ENCODE results near the gene LTBP1. TPM values are rescaled to one million over a fixed set of nuclear protein-coding genes. Genes with fewer than 3 reads are reported as not detected.

The LTBP1 gene
- total RNA-seq, 4 donors from 2014 or later, result 5.1 to 12.9 (median 10.7) TPM

- TF ChIP-seq POLR2A (IDR thresholded peaks at IDR 0.05) (no peak), CTCF (IDR thresholded peaks at IDR 0.05) (no peak)
- Histone ChIP-seq H3K27me3 (no peaks in the 10 kb centered on the region), H3K36me3 (no peaks in the 10 kb centered on the region), H3K4me3 (replicated peaks in 1 of 3) (no peak overlapping the region), H3K4me1 (no peaks in the 10 kb centered on the region), H3K27ac (no peak overlapping the region), H3K9me3 (no peaks in the 10 kb centered on the region)
- intact Hi-C loops (cut with DNase I), result no loop called here
- 96 to 97% methylated on average over 8 of the region's 8 CpGs for WGBS, 2 donors
- no peak for DNase-seq
Measured at GRCh38 chr2:32941944-32942690, 4.6 kb upstream of the LTBP1 start.

GRCh38 chr2:32942793-32943485, 3.8 kb upstream of the LTBP1 start:
- intact Hi-C loops (cut with DNase I), result no loop called here
- no peak overlapping the region for H3K27ac ChIP-seq
- H3K4me1 ChIP-seq, result no peaks in the 10 kb centered on the region
- no peaks in the 10 kb centered on the region for H3K36me3 ChIP-seq
- no peak overlapping the region for H3K4me3 ChIP-seq (replicated peaks in 1 of 3)
- no peak for DNase-seq
- no peaks in the 10 kb centered on the region for H3K27me3 ChIP-seq
- H3K9me3 ChIP-seq, result no peaks in the 10 kb centered on the region
- TF ChIP-seq CTCF (IDR thresholded peaks at IDR 0.05) (no peak), POLR2A (IDR thresholded peaks at IDR 0.05) (no peak)
- 94 to 95% methylated on average over 4 of the region's 4 CpGs for WGBS, 2 donors

GRCh38 chr2:32945286-32945685, 1.5 kb upstream of the LTBP1 start:
- TF ChIP-seq POLR2A (IDR thresholded peaks at IDR 0.05) (no peak), CTCF (IDR thresholded peaks at IDR 0.05) (no peak)
- no peaks in the 10 kb centered on the region for H3K27me3 ChIP-seq
- 99 to 100% methylated on average over 2 of the region's 2 CpGs for WGBS, 2 donors
- H3K9me3 ChIP-seq, result no peaks in the 10 kb centered on the region
- DNase-seq, result no peak
- H3K4me3 ChIP-seq (replicated peaks in 1 of 3), result no peak overlapping the region
- H3K36me3 ChIP-seq, result no peaks in the 10 kb centered on the region
- intact Hi-C loops (cut with DNase I), result loop anchor here (5.0 kb wide), 1 partner anchor 168 kb away; no protein-coding TSS in a partner anchor
- H3K4me1 ChIP-seq, result no peaks in the 10 kb centered on the region
- H3K27ac ChIP-seq, result no peak overlapping the region

- Histone ChIP-seq H3K9me3 (no peaks in the 10 kb centered on the region), H3K27ac (peak overlapping the region in 1 of 3 donors; percentile 31), H3K4me1 (no peaks in the 10 kb centered on the region), H3K27me3 (no peaks in the 10 kb centered on the region), H3K4me3 (replicated peaks in 1 of 3) (peak overlapping the region; percentile 33 to 89 (median 48)), H3K36me3 (no peaks in the 10 kb centered on the region)
- intact Hi-C loops (cut with DNase I), result loop anchor here (5.0 kb wide), 1 partner anchor 170 kb away; no protein-coding TSS in a partner anchor
- TF ChIP-seq POLR2A (IDR thresholded peaks at IDR 0.05) (no peak), CTCF (IDR thresholded peaks at IDR 0.05) (no peak)
- 0% methylated on average over 1 of the region's 52 CpGs; no CpG with 5 or more reads in 1 of the 2 donors for WGBS, 2 donors
- DNase-seq, result peak in 1 of 2 donors; percentile 10
Measured at GRCh38 chr2:32947076-32947483, 327 bp downstream of the LTBP1 start.
